ENCODE data around the gene XRCC1.
"Not testable (repeated sequence)": the region's sequence is repeated elsewhere in the genome, so short reads cannot be mapped to it uniquely, and the experiment has no call there.

Gene XRCC1

GRCh38 chr19:43595999-43596841 is 20.9 kb upstream of the XRCC1 start, which contains the start of the genes IRGQ and ZNF576:
Gene IRGQ, minus strand, starts transcription at chr19:43596134. Its CDS starts 796 bp downstream, at chr19:43595338.
Gene ZNF576, plus strand, starts transcription at chr19:43596595. Its CDS starts 514 bp downstream, at chr19:43597109.
- Histone ChIP-seq H3K27me3 (ENCODE audit: insufficient read depth, low read length) (no peaks in the 10 kb centered on the region), H3K4me3 (ENCODE audit: low read length) (peak within 1 kb of the TSS; percentile 82), H3K36me3 (ENCODE audit: insufficient read depth, low read length) (peaks cover 44% of the 10 kb centered on the region), H2AFZ (ENCODE audit: low read depth, low read length) (peak within 1 kb of the TSS; percentile 42), H3K4me1 (ENCODE audit: insufficient read depth, low read length) (peaks cover 26% of the 10 kb centered on the region), H3K9me3 (ENCODE audit: low read length) (no peaks in the 10 kb centered on the region)

GRCh38 chr19:43595605-43595998 is 20.3 kb upstream of the XRCC1 start:
- Histone ChIP-seq H3K9me3 (ENCODE audit: low read length) (no peaks in the 10 kb centered on the region), H3K4me3 (ENCODE audit: low read length) (peak overlapping the region; percentile 82), H2AFZ (ENCODE audit: low read depth, low read length) (no peak overlapping the region), H3K36me3 (ENCODE audit: insufficient read depth, low read length) (peaks cover 42% of the 10 kb centered on the region), H3K4me1 (ENCODE audit: insufficient read depth, low read length) (peaks cover 26% of the 10 kb centered on the region), H3K27me3 (ENCODE audit: insufficient read depth, low read length) (no peaks in the 10 kb centered on the region)

- Histone ChIP-seq H3K4me3 (ENCODE audit: low read length) (peak overlapping the region; percentile 82), H2AFZ (ENCODE audit: low read depth, low read length) (no peak overlapping the region), H3K9me3 (ENCODE audit: low read length) (no peaks in the 10 kb centered on the region), H3K36me3 (ENCODE audit: insufficient read depth, low read length) (peaks cover 41% of the 10 kb centered on the region), H3K4me1 (ENCODE audit: insufficient read depth, low read length) (peaks cover 26% of the 10 kb centered on the region), H3K27me3 (ENCODE audit: insufficient read depth, low read length) (no peaks in the 10 kb centered on the region)
These were observed 19.6 kb upstream of the XRCC1 start for GRCh38 chr19:43594710-43595604.

- no peak overlapping the region for H2AFZ ChIP-seq (ENCODE audit: low read depth, low read length)
- H3K4me1 ChIP-seq (ENCODE audit: insufficient read depth, low read length), result peaks cover 26% of the 10 kb centered on the region
- H3K4me3 ChIP-seq (ENCODE audit: low read length), result peak overlapping the region; percentile 82
- no peaks in the 10 kb centered on the region for H3K9me3 ChIP-seq (ENCODE audit: low read length)
- H3K27me3 ChIP-seq (ENCODE audit: insufficient read depth, low read length), result no peaks in the 10 kb centered on the region
- H3K36me3 ChIP-seq (ENCODE audit: insufficient read depth, low read length), result peaks cover 41% of the 10 kb centered on the region
These were observed 18.9 kb upstream of the XRCC1 start for GRCh38 chr19:43594081-43594697.

- H2AFZ ChIP-seq (ENCODE audit: low read depth, low read length), result no peak overlapping the region
- H3K4me3 ChIP-seq (ENCODE audit: low read length), result no peak overlapping the region
- H3K27me3 ChIP-seq (ENCODE audit: insufficient read depth, low read length), result no peaks in the 10 kb centered on the region
These were observed 17.5 kb upstream of the XRCC1 start for GRCh38 chr19:43592800-43593350.

GRCh38 chr19:43591904-43592772 is 16.8 kb upstream of the XRCC1 start:
- no peaks in the 10 kb centered on the region for H3K27me3 ChIP-seq (ENCODE audit: insufficient read depth, low read length)
- H3K4me1 ChIP-seq (ENCODE audit: insufficient read depth, low read length), result peaks cover 15% of the 10 kb centered on the region
- no peak overlapping the region for H2AFZ ChIP-seq (ENCODE audit: low read depth, low read length)
- H3K4me3 ChIP-seq (ENCODE audit: low read length), result no peak overlapping the region
- no peaks in the 10 kb centered on the region for H3K9me3 ChIP-seq (ENCODE audit: low read length)
- peaks cover 38% of the 10 kb centered on the region for H3K36me3 ChIP-seq (ENCODE audit: insufficient read depth, low read length)

More at GRCh38 chr19:43592800-43593350, 17.5 kb upstream of the XRCC1 start:
- Histone ChIP-seq H3K36me3 (ENCODE audit: insufficient read depth, low read length) (peaks cover 38% of the 10 kb centered on the region), H3K9me3 (ENCODE audit: low read length) (no peaks in the 10 kb centered on the region), H3K4me1 (ENCODE audit: insufficient read depth, low read length) (peaks cover 23% of the 10 kb centered on the region)

GRCh38 chr19:43589678-43590077 is 14.4 kb upstream of the XRCC1 start:
- Histone ChIP-seq H3K36me3 (ENCODE audit: insufficient read depth, low read length) (peaks cover 43% of the 10 kb centered on the region), H3K4me3 (ENCODE audit: low read length) (no peak overlapping the region), H2AFZ (ENCODE audit: low read depth, low read length) (no peak overlapping the region), H3K9me3 (ENCODE audit: low read length) (no peaks in the 10 kb centered on the region), H3K4me1 (ENCODE audit: insufficient read depth, low read length) (peaks cover 6% of the 10 kb centered on the region), H3K27me3 (ENCODE audit: insufficient read depth, low read length) (no peaks in the 10 kb centered on the region)

- Histone ChIP-seq H3K4me3 (ENCODE audit: low read length) (no peak overlapping the region), H3K9me3 (ENCODE audit: low read length) (no peaks in the 10 kb centered on the region), H3K4me1 (ENCODE audit: insufficient read depth, low read length) (peaks cover 4% of the 10 kb centered on the region), H3K27me3 (ENCODE audit: insufficient read depth, low read length) (no peaks in the 10 kb centered on the region), H2AFZ (ENCODE audit: low read depth, low read length) (no peak overlapping the region), H3K36me3 (ENCODE audit: insufficient read depth, low read length) (peaks cover 43% of the 10 kb centered on the region)
These were observed 13.9 kb upstream of the XRCC1 start for GRCh38 chr19:43589277-43589676.

GRCh38 chr19:43587029-43587428 is 11.7 kb upstream of the XRCC1 start:
- H2AFZ ChIP-seq (ENCODE audit: low read depth, low read length); H3K4me3 ChIP-seq (ENCODE audit: low read length); H3K4me1 ChIP-seq (ENCODE audit: insufficient read depth, low read length); H3K27me3 ChIP-seq (ENCODE audit: insufficient read depth, low read length); H3K9me3 ChIP-seq (ENCODE audit: low read length): not testable (repeated sequence)
- H3K36me3 ChIP-seq (ENCODE audit: insufficient read depth, low read length), result peaks cover 23% of the 10 kb centered on the region

- no peaks in the 10 kb centered on the region for H3K27me3 ChIP-seq (ENCODE audit: insufficient read depth, low read length)
- no peak overlapping the region for H3K4me3 ChIP-seq (ENCODE audit: low read length)
- peaks cover 22% of the 10 kb centered on the region for H3K36me3 ChIP-seq (ENCODE audit: insufficient read depth, low read length)
- H3K9me3 ChIP-seq (ENCODE audit: low read length), result no peaks in the 10 kb centered on the region
- no peak overlapping the region for H2AFZ ChIP-seq (ENCODE audit: low read depth, low read length)
- H3K4me1 ChIP-seq (ENCODE audit: insufficient read depth, low read length), result no peaks in the 10 kb centered on the region
These were observed 11.0 kb upstream of the XRCC1 start for GRCh38 chr19:43586346-43586745.

GRCh38 chr19:43584484-43584883 is 9.2 kb upstream of the XRCC1 start:
- Histone ChIP-seq H3K36me3 (ENCODE audit: insufficient read depth, low read length) (peaks cover 11% of the 10 kb centered on the region), H3K9me3 (ENCODE audit: low read length) (no peaks in the 10 kb centered on the region), H3K27me3 (ENCODE audit: insufficient read depth, low read length) (no peaks in the 10 kb centered on the region), H3K4me3 (ENCODE audit: low read length) (no peak overlapping the region), H3K4me1 (ENCODE audit: insufficient read depth, low read length) (no peaks in the 10 kb centered on the region), H2AFZ (ENCODE audit: low read depth, low read length) (no peak overlapping the region)

GRCh38 chr19:43582495-43582894 is 7.2 kb upstream of the XRCC1 start:
- Histone ChIP-seq H2AFZ (ENCODE audit: low read depth, low read length) (no peak overlapping the region), H3K4me1 (ENCODE audit: insufficient read depth, low read length) (no peaks in the 10 kb centered on the region), H3K36me3 (ENCODE audit: insufficient read depth, low read length) (peaks cover 5% of the 10 kb centered on the region), H3K27me3 (ENCODE audit: insufficient read depth, low read length) (no peaks in the 10 kb centered on the region), H3K4me3 (ENCODE audit: low read length) (no peak overlapping the region), H3K9me3 (ENCODE audit: low read length) (no peaks in the 10 kb centered on the region)
